Mesodermal cell (in vitro differentiated cells): ENCODE results near the gene DTHD1.

ENCODE experiments used
- H3K27ac ChIP-seq: 2 replicates; pipeline ENCODE4 v1.7.0; 2013; ENCODE audit warnings: mild to moderate bottlenecking, low read depth, low read length, moderate library complexity; ENCODE audit not compliant: severe bottlenecking
- H3K36me3 ChIP-seq: 2 replicates; pipeline ENCODE4 v1.7.1; 2013; ENCODE audit warnings: mild to moderate bottlenecking, low read length, moderate library complexity; ENCODE audit not compliant: control insufficient read depth, insufficient read depth
- H3K4me1 ChIP-seq: one replicate; pipeline ENCODE4 v1.7.1; 2013; ENCODE audit warnings: mild to moderate bottlenecking, low read length; ENCODE audit not compliant: insufficient read depth, control insufficient read depth, poor library complexity, severe bottlenecking
- H3K4me3 ChIP-seq: 2 replicates; pipeline ENCODE4 v1.7.0; 2013; ENCODE audit warnings: low read length, control low read depth, mild to moderate bottlenecking; ENCODE audit not compliant: insufficient read depth, poor library complexity, severe bottlenecking; ENCODE audit errors: extremely low read depth
- H3K9me3 ChIP-seq: 2 replicates; pipeline ENCODE4 v1.7.1; 2013; ENCODE audit warnings: mild to moderate bottlenecking, low read length, moderate library complexity; ENCODE audit not compliant: control insufficient read depth
- WGBS, 2 experiments: methylation state at CpG; one replicate each; pipeline ENCODE4 v1.1.5; 2013; ENCODE audit warnings: missing lambda C conversion rate in 2 of 2; ENCODE audit not compliant: insufficient coverage in 2 of 2; 5-methylcytosine and 5-hydroxymethylcytosine counted together

DTHD1 gene

GRCh38 chr4:36273276-36273675 lies 8.1 kb upstream of the DTHD1 start:
- Histone ChIP-seq H3K27ac (no peak overlapping the region), H3K4me1 (no peaks in the 10 kb centered on the region), H3K36me3 (no peaks in the 10 kb centered on the region), H3K4me3 (no peak overlapping the region), H3K9me3 (no peaks in the 10 kb centered on the region)
- 90 to 93% methylated on average over 2 to 4 of the region's 4 CpGs for whole genome bisulfite sequencing, 2 experiments

GRCh38 chr4:36274158-36274557 lies 7.3 kb upstream of the DTHD1 start:
- H3K4me1 ChIP-seq, result no peaks in the 10 kb centered on the region
- no peaks in the 10 kb centered on the region for H3K36me3 ChIP-seq
- 40 to 100% methylated on average over 1 to 2 of the region's 4 CpGs for WGBS, 2 experiments
- H3K4me3 ChIP-seq, result no peak overlapping the region
- no peak overlapping the region for H3K27ac ChIP-seq
- H3K9me3 ChIP-seq, result no peaks in the 10 kb centered on the region

- Histone ChIP-seq H3K4me1 (no peaks in the 10 kb centered on the region), H3K27ac (no peak overlapping the region), H3K36me3 (no peaks in the 10 kb centered on the region), H3K9me3 (no peaks in the 10 kb centered on the region), H3K4me3 (no peak overlapping the region)
- 86 to 100% methylated on average over 1 of the region's 4 CpGs for WGBS, 2 experiments
Measured at GRCh38 chr4:36277533-36277932, 3.9 kb upstream of the DTHD1 start.

GRCh38 chr4:36278789-36279188 lies 2.6 kb upstream of the DTHD1 start:
- WGBS, 2 experiments, result 100% methylated on average over 1 of the region's 2 CpGs; no CpG with 5 or more reads in 1 of the 2 experiments
- no peaks in the 10 kb centered on the region for H3K36me3 ChIP-seq
- no peaks in the 10 kb centered on the region for H3K4me1 ChIP-seq
- H3K4me3 ChIP-seq, result no peak overlapping the region
- no peak overlapping the region for H3K27ac ChIP-seq
- H3K9me3 ChIP-seq, result no peaks in the 10 kb centered on the region

GRCh38 chr4:36280555-36280954 lies 861 bp upstream of the DTHD1 start:
- no peak overlapping the region for H3K27ac ChIP-seq
- H3K4me1 ChIP-seq, result no peaks in the 10 kb centered on the region
- H3K9me3 ChIP-seq, result no peaks in the 10 kb centered on the region
- 68 to 70% methylated on average over 2 to 3 of the region's 4 CpGs for WGBS, 2 experiments
- H3K36me3 ChIP-seq, result no peaks in the 10 kb centered on the region
- H3K4me3 ChIP-seq, result no peak overlapping the region

- Histone ChIP-seq H3K36me3 (no peaks in the 10 kb centered on the region), H3K9me3 (no peaks in the 10 kb centered on the region), H3K4me3 (no peak overlapping the region), H3K27ac (no peak overlapping the region), H3K4me1 (no peaks in the 10 kb centered on the region)
Measured at GRCh38 chr4:36282503-36283030, 1.2 kb downstream of the DTHD1 start.

GRCh38 chr4:36283912-36284465 lies 2.6 kb downstream of the DTHD1 start:
- H3K4me3 ChIP-seq, result no peak overlapping the region
- H3K27ac ChIP-seq, result no peak overlapping the region
- no CpG with 5 or more reads among the region's 2 CpGs for WGBS, 2 experiments
- H3K36me3 ChIP-seq, result no peaks in the 10 kb centered on the region
- no peaks in the 10 kb centered on the region for H3K9me3 ChIP-seq
- no peaks in the 10 kb centered on the region for H3K4me1 ChIP-seq

- Histone ChIP-seq H3K36me3 (no peaks in the 10 kb centered on the region), H3K9me3 (no peaks in the 10 kb centered on the region), H3K27ac (no peak overlapping the region), H3K4me1 (no peaks in the 10 kb centered on the region), H3K4me3 (no peak overlapping the region)
- WGBS, 2 experiments, result 81 to 92% methylated on average over 4 to 5 of the region's 6 CpGs
Measured at GRCh38 chr4:36285784-36286480, 4.5 kb downstream of the DTHD1 start.

GRCh38 chr4:36286481-36286871 lies 5.1 kb downstream of the DTHD1 start:
- Histone ChIP-seq H3K27ac (no peak overlapping the region), H3K36me3 (no peaks in the 10 kb centered on the region), H3K9me3 (no peaks in the 10 kb centered on the region), H3K4me3 (no peak overlapping the region), H3K4me1 (no peaks in the 10 kb centered on the region)
- WGBS, 2 experiments, result 88 to 100% methylated on average over 1 to 2 of the region's 4 CpGs

GRCh38 chr4:36288731-36289426 lies 7.5 kb downstream of the DTHD1 start:
- H3K9me3 ChIP-seq, result no peaks in the 10 kb centered on the region
- no peak overlapping the region for H3K4me3 ChIP-seq
- H3K27ac ChIP-seq, result no peak overlapping the region
- no peaks in the 10 kb centered on the region for H3K36me3 ChIP-seq
- no CpG with 5 or more reads among the region's 2 CpGs for WGBS, 2 experiments
- no peaks in the 10 kb centered on the region for H3K4me1 ChIP-seq

- WGBS, 2 experiments, result 100% methylated on average over 1 of the region's 2 CpGs; no CpG with 5 or more reads in 1 of the 2 experiments
- no peaks in the 10 kb centered on the region for H3K9me3 ChIP-seq
Measured at GRCh38 chr4:36290641-36291040, 9.2 kb downstream of the DTHD1 start.

More at GRCh38 chr4:36290641-36291040, 9.2 kb downstream of the DTHD1 start:
- Histone ChIP-seq H3K27ac (no peak overlapping the region), H3K36me3 (no peaks in the 10 kb centered on the region), H3K4me3 (no peak overlapping the region), H3K4me1 (no peaks in the 10 kb centered on the region)
